BE2C (cell line): ENCODE data around the gene KIF3B.
"Not testable (repeated sequence)": the region's sequence is repeated elsewhere in the genome, so short reads cannot be mapped to it uniquely, and the experiment has no call there.

ENCODE experiments used
- DNase-seq: peaks from one replicate; pipeline ENCODE4 v3.0.0-alpha.2; 2020
- H3K27me3 ChIP-seq: fragments of 250-450 bp; sonication (Bioruptor Pico); 2 replicates; pipeline ENCODE4 v1.5.1; 2020; ENCODE audit warnings: mild to moderate bottlenecking
- H3K36me3 ChIP-seq: fragments of 250-450 bp; sonication (Bioruptor Pico); 2 replicates; pipeline ENCODE4 v1.5.1; 2020; ENCODE audit warnings: mild to moderate bottlenecking
- H3K4me1 ChIP-seq: fragments of 250-450 bp; sonication (Bioruptor Pico); 2 replicates; pipeline ENCODE4 v1.5.1; 2020
- H3K4me3 ChIP-seq: 2 replicates; pipeline ENCODE4 v1.5.1; 2011; ENCODE audit warnings: low read depth, low read length
- H3K9me3 ChIP-seq: fragments of 250-450 bp; sonication (Bioruptor Pico); 2 replicates; pipeline ENCODE4 v1.5.1; 2020
- TF ChIP-seq, protein P1 (sequence below): IDR thresholded peaks from 2 replicates; pipeline ENCODE4 v1.5.1; 2012; ENCODE audit warnings: mild to moderate bottlenecking, low read depth, low read length

KIF3B gene

DNA sequence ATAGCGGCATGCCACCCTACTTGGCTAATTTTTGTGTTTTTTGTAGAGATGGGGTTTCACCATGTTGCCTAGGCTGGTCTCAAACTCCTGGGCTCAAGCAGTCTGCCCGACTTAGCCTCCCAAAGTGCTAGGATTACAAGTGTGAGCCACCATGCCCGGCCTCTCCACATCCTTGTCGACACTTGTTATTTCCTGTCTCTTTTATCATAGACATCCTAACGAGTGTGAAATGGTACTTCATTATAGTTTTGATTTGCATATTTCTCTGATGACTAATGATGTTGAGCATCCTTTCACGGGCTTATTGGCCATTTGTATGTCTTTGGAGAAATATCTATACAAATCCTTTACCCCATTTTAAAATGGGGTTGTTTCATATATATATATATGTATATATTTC, 41.6 kb downstream of the KIF3B start:
- H3K9me3 ChIP-seq, result no peaks in the 10 kb centered on the region

DNA sequence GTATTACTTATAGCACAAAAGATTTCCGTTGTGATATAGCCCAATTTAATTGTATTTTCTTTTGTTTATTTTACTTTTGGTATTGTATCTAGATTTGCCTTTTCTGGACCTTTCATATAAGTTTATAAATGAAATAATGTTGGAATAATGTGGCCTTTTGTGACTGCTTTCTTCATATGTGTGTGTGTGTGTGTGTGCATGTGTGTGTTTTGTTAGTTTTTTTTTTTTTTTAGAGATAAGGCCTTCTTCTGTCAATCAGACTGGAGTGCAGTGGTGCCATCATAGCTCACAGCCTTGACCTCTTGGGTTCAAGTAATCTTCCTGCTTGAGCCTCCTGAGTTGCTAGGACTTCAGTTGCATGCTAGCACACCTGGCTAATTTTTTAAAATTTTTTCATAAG, 42.9 kb downstream of the KIF3B start:
- Histone ChIP-seq H3K27me3 (no peaks in the 10 kb centered on the region), H3K9me3 (no peaks in the 10 kb centered on the region), H3K4me3 (no peak overlapping the region), H3K4me1 (peaks cover 2% of the 10 kb centered on the region), H3K36me3 (peaks cover 22% of the 10 kb centered on the region)
- DNase-seq, result no peak
- TF ChIP-seq, protein P1, sequence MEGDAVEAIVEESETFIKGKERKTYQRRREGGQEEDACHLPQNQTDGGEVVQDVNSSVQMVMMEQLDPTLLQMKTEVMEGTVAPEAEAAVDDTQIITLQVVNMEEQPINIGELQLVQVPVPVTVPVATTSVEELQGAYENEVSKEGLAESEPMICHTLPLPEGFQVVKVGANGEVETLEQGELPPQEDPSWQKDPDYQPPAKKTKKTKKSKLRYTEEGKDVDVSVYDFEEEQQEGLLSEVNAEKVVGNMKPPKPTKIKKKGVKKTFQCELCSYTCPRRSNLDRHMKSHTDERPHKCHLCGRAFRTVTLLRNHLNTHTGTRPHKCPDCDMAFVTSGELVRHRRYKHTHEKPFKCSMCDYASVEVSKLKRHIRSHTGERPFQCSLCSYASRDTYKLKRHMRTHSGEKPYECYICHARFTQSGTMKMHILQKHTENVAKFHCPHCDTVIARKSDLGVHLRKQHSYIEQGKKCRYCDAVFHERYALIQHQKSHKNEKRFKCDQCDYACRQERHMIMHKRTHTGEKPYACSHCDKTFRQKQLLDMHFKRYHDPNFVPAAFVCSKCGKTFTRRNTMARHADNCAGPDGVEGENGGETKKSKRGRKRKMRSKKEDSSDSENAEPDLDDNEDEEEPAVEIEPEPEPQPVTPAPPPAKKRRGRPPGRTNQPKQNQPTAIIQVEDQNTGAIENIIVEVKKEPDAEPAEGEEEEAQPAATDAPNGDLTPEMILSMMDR, result no peak

More for the DNA sequence above, 41.6 kb downstream of the KIF3B start:
- TF ChIP-seq, protein P1, result no peak
- no peak for DNase-seq
- Histone ChIP-seq H3K36me3 (peaks cover 22% of the 10 kb centered on the region), H3K4me3 (no peak overlapping the region), H3K4me1 (peaks cover 8% of the 10 kb centered on the region), H3K27me3 (no peaks in the 10 kb centered on the region)

DNA sequence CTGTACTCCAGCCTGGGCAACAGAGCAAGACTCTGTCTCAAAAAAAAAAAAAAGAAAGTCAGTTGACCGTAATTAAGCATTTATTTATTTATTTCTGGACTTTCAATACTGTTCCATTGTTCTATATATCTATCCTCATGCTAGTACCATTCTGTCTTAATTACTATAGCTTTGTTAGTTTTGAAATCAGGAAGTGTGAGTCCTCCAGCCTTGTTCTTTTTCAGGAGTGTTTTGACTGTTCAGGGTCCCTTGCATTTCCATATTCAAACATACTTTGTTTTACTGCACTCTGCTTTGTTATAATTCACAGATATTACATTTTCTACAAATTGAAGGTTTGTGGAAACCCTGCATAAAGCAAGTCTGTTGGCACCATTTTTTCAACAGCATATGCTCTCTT, 43.9 kb downstream of the KIF3B start:
- Histone ChIP-seq H3K9me3 (no peaks in the 10 kb centered on the region), H3K27me3 (no peaks in the 10 kb centered on the region), H3K36me3 (peaks cover 14% of the 10 kb centered on the region), H3K4me1 (peaks cover 4% of the 10 kb centered on the region), H3K4me3 (no peak overlapping the region)
- no peak for DNase-seq
- TF ChIP-seq, protein P1, result no peak

DNA sequence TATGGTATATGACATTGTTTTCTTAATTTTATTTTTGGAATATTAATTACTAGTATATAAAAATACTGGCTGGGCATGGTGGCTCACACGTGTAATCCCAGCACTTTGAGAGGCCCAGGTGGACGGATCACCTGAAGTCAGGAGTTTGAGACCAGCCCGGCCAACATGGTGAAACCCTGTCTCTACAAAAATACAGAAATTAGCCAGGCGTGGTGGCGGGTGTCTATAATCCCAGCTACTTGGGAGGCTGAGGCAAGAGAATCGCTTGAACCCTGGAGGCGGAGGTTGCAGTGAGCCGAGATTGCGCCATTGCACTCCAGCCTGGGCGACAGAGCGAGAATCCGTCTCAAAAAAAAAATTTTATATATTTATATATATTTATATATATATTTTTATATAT, 44.8 kb downstream of the KIF3B start:
- not testable (repeated sequence) for H3K27me3 ChIP-seq, DNase-seq, H3K4me3 ChIP-seq, H3K9me3 ChIP-seq, H3K4me1 ChIP-seq
- H3K36me3 ChIP-seq, result peaks cover 14% of the 10 kb centered on the region

DNA sequence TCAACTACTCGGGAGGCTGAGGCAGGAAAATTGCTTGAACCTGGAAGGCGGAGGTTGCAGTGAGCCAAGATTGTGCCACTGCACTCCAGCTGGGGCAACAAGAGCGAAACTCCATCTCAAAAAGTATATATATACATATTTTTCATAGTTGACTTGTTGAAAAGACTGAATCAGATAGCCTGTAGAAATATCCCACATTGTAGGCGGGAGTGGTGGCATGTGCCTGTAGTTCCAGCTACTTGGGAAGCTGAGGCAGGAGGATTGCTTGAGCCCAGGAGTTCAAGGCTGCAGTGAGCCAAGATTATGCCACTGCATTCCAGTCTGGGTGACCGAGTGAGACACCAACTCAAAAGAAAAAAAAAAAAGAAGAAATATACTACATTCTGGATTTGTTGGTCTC, 46.3 kb downstream of the KIF3B start:
- H3K4me1 ChIP-seq, H3K27me3 ChIP-seq, H3K9me3 ChIP-seq, H3K4me3 ChIP-seq, DNase-seq: not testable (repeated sequence)
- peaks cover 15% of the 10 kb centered on the region for H3K36me3 ChIP-seq

DNA sequence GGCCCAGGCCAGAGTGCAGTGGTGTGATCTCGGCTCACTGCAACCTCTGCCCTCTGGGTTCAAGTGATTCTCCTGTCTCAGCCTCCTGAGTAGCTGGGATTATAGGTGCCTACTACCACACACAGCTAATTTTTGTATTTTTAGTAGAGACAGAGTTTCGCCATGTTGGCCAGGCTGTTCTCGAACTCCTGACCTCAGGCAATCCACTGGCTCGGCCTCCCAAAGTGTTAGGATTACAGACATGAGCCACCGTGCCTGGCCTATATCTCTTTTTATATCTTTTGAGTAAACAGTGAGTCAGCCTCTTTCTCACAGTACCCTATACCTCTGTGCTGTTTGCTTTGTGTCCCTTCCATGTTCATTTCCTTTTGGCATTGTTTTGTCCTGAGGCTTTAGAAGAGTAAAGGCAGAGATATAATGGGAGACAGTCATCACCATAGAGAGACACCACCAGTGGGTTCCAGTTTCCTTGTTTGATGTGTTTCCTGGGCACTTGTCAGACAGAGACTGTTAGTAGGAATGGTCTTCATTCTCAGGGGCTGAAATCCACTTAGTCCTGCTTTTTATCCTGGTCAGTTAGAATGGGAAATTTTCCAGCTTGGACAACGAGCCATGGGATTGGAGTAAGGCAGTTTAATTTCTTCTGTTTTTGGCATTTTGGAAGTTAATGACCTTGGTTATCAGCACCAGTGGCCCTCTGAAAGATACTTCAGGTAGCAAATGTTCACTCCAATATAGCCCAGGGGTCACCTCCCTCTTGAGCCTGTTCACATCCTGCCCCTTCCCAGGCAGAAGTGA, 48.5 kb downstream of the KIF3B start:
- no peak for DNase-seq
- no peaks in the 10 kb centered on the region for H3K9me3 ChIP-seq
- H3K36me3 ChIP-seq, result peaks cover 24% of the 10 kb centered on the region
- TF ChIP-seq, protein P1, result no peak
- H3K27me3 ChIP-seq, result no peaks in the 10 kb centered on the region
- peaks cover 4% of the 10 kb centered on the region for H3K4me1 ChIP-seq
- no peak overlapping the region for H3K4me3 ChIP-seq

DNA sequence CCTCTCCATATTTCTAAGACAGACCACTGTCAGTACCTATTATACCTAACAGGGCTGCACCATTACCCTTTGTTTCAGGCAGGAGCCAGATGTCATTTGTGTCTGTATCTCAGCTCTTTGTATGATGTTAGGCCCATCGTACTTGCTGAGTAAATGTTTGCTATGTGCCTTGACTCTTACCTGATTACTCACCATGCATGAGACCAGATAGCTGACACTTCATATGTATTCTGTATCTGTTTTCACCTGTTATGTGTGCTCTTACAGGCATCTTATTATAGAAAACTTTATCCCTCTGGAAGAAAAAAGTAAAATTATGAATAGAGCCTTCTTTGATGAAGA, 49.0 kb downstream of the KIF3B start:
- Histone ChIP-seq H3K36me3 (peaks cover 29% of the 10 kb centered on the region), H3K4me3 (no peak overlapping the region), H3K4me1 (peaks cover 4% of the 10 kb centered on the region), H3K9me3 (no peaks in the 10 kb centered on the region), H3K27me3 (no peaks in the 10 kb centered on the region)
- no peak for DNase-seq
- TF ChIP-seq, protein P1, result no peak
